ENCODE measurements around the gene PI16.
"Not testable (repeated sequence)": the region's sequence is repeated elsewhere in the genome, so short reads cannot be mapped to it uniquely, and the experiment has no call there.

PI16 gene

GRCh38 chr6:36936824-36937223 lies 17.7 kb upstream of the PI16 start:
- no peak for TF ChIP-seq CTCF (IDR thresholded peaks at IDR 0.05; ENCODE audit: insufficient read depth, low read depth, low read length, missing control alignments)
- DNase-seq (ENCODE audit: low read depth), result no peak

GRCh38 chr6:36937896-36938295 lies 16.6 kb upstream of the PI16 start:
- H3K4me3 ChIP-seq (ENCODE audit: low read depth, low read length), result no peak overlapping the region
- TF ChIP-seq CTCF (IDR thresholded peaks at IDR 0.05; ENCODE audit: insufficient read depth, low read depth, low read length, missing control alignments), result no peak
- no peak for DNase-seq (ENCODE audit: low read depth)

More at GRCh38 chr6:36936824-36937223, 17.7 kb upstream of the PI16 start:
- H3K4me3 ChIP-seq (ENCODE audit: low read depth, low read length), result no peak overlapping the region

- DNase-seq (ENCODE audit: low read depth), result no peak
- no peak overlapping the region for H3K4me3 ChIP-seq (ENCODE audit: low read depth, low read length)
- TF ChIP-seq CTCF (IDR thresholded peaks at IDR 0.05; ENCODE audit: insufficient read depth, low read depth, low read length, missing control alignments), result no peak
Observed at GRCh38 chr6:36938536-36938935, 16.0 kb upstream of the PI16 start.

- not testable (repeated sequence) for H3K4me3 ChIP-seq (ENCODE audit: low read depth, low read length); DNase-seq (ENCODE audit: low read depth)
Observed at GRCh38 chr6:36939005-36939404, 15.5 kb upstream of the PI16 start.

- DNase-seq (ENCODE audit: low read depth), result no peak
- TF ChIP-seq CTCF (IDR thresholded peaks at IDR 0.05; ENCODE audit: insufficient read depth, low read depth, low read length, missing control alignments), result no peak
- no peak overlapping the region for H3K4me3 ChIP-seq (ENCODE audit: low read depth, low read length)
Observed at GRCh38 chr6:36940027-36940426, 14.5 kb upstream of the PI16 start.

GRCh38 chr6:36941561-36941960 lies 13.0 kb upstream of the PI16 start:
- not testable (repeated sequence) for DNase-seq (ENCODE audit: low read depth); H3K4me3 ChIP-seq (ENCODE audit: low read depth, low read length)

GRCh38 chr6:36942329-36942728 lies 12.2 kb upstream of the PI16 start:
- not testable (repeated sequence) for DNase-seq (ENCODE audit: low read depth); H3K4me3 ChIP-seq (ENCODE audit: low read depth, low read length)

- no peak for TF ChIP-seq CTCF (IDR thresholded peaks at IDR 0.05; ENCODE audit: insufficient read depth, low read depth, low read length, missing control alignments)
- H3K4me3 ChIP-seq (ENCODE audit: low read depth, low read length), result no peak overlapping the region
- DNase-seq (ENCODE audit: low read depth), result no peak
Observed at GRCh38 chr6:36944650-36945049, 9.9 kb upstream of the PI16 start.

- no peak overlapping the region for H3K4me3 ChIP-seq (ENCODE audit: low read depth, low read length)
- no peak for DNase-seq (ENCODE audit: low read depth)
- TF ChIP-seq CTCF (IDR thresholded peaks at IDR 0.05; ENCODE audit: insufficient read depth, low read depth, low read length, missing control alignments), result no peak
Observed at GRCh38 chr6:36945301-36945700, 9.2 kb upstream of the PI16 start.

Measured in GM12865 (cell line).